Measurements from ENCODE around the gene GMCL2. TPM values are rescaled to one million over a fixed set of nuclear protein-coding genes. Genes with fewer than 3 reads are reported as not detected.

The GMCL2 gene
- total and polyA plus RNA-seq, 7 donors, result 0.01 TPM; not detected in 6

- intact Hi-C loops (cut with DNase I), result loop anchor here (5.0 to 10.0 kb wide), 2 partner anchors 56 to 1346 kb away; partner anchors contain the start of genes NHP2 and RUFY1
- H3K36me3 ChIP-seq, result peaks cover 44 to 76% (median 61%) of the 10 kb centered on the region in 4 donors
- H3K27ac ChIP-seq, result no peak overlapping the region
- H3K9me3 ChIP-seq, result no peaks in the 10 kb centered on the region
- no peaks in the 10 kb centered on the region for H3K27me3 ChIP-seq
- 55 to 70% methylated on average over 5 of the region's 5 CpGs for WGBS, 2 donors
- no peak overlapping the region for H3K4me3 ChIP-seq
- peaks cover 0 to 25% (median 22%) of the 10 kb centered on the region in 4 donors for H3K4me1 ChIP-seq
- TF ChIP-seq EP300 (IDR thresholded peaks at IDR 0.05) (no peak), POLR2A (IDR thresholded peaks at IDR 0.05) (no peak), POLR2AphosphoS5 (IDR thresholded peaks at IDR 0.05) (no peak), CTCF (IDR thresholded peaks at IDR 0.05) (no peak)
- peak; percentile 40 for DNase-seq
Measured at GRCh38 chr5:178208540-178209227, 21.5 kb upstream of the GMCL2 start.

- no peaks in the 10 kb centered on the region for H3K9me3 ChIP-seq
- H3K27me3 ChIP-seq, result no peaks in the 10 kb centered on the region
- DNase-seq, result peak; percentile 46
- WGBS, 2 donors, result 17 to 70% methylated on average over 1 of the region's 1 CpG
- H3K4me1 ChIP-seq, result peaks cover 0 to 28% (median 22%) of the 10 kb centered on the region in 4 donors
- H3K36me3 ChIP-seq, result peaks cover 44 to 68% (median 58%) of the 10 kb centered on the region in 4 donors
- TF ChIP-seq POLR2AphosphoS5 (IDR thresholded peaks at IDR 0.05) (no peak), POLR2A (IDR thresholded peaks at IDR 0.05) (no peak), EP300 (IDR thresholded peaks at IDR 0.05) (no peak), CTCF (IDR thresholded peaks at IDR 0.05) (no peak)
- H3K4me3 ChIP-seq, result no peak overlapping the region
- H3K27ac ChIP-seq, result no peak overlapping the region
- intact Hi-C loops (cut with DNase I), result loop anchor here (5.0 to 10.0 kb wide), 2 partner anchors 56 to 1347 kb away; partner anchors contain the start of genes NHP2 and RUFY1
Measured at GRCh38 chr5:178207917-178208280, 20.7 kb upstream of the GMCL2 start.

GRCh38 chr5:178207183-178207916, 20.2 kb upstream of the GMCL2 start:
- peaks cover 40 to 62% (median 53%) of the 10 kb centered on the region in 4 donors for H3K36me3 ChIP-seq
- peak overlapping the region in 2 of 4 donors; percentile 93 to 97 for H3K27ac ChIP-seq
- no peaks in the 10 kb centered on the region for H3K27me3 ChIP-seq
- DNase-seq, result peak; percentile 62
- intact Hi-C loops (cut with DNase I), result loop anchor here (5.0 to 10.0 kb wide), 2 partner anchors 55 to 1347 kb away; partner anchors contain the start of genes NHP2 and RUFY1
- H3K4me3 ChIP-seq, result no peak overlapping the region
- no peaks in the 10 kb centered on the region for H3K9me3 ChIP-seq
- 30 to 68% methylated on average over 5 of the region's 5 CpGs for WGBS, 2 donors
- TF ChIP-seq CTCF (IDR thresholded peaks at IDR 0.05), result no peak
- no peak for TF ChIP-seq POLR2A (IDR thresholded peaks at IDR 0.05)
- TF ChIP-seq POLR2AphosphoS5 (IDR thresholded peaks at IDR 0.05), result peak in 1 of 4 donors; percentile 19
- H3K4me1 ChIP-seq, result peaks cover 0 to 28% (median 22%) of the 10 kb centered on the region in 4 donors

- Histone ChIP-seq H3K27me3 (no peaks in the 10 kb centered on the region), H3K9me3 (no peaks in the 10 kb centered on the region), H3K4me1 (peaks cover 0 to 28% (median 22%) of the 10 kb centered on the region in 4 donors), H3K27ac (peak overlapping the region; percentile 93 to 97 (median 96)), H3K4me3 (peak overlapping the region; percentile 71 to 99 (median 86)), H3K36me3 (peaks cover 31 to 53% (median 45%) of the 10 kb centered on the region in 4 donors)
- WGBS, 2 donors, result 33 to 39% methylated on average over 12 of the region's 12 CpGs
- TF ChIP-seq POLR2AphosphoS5 (IDR thresholded peaks at IDR 0.05) (no peak), POLR2A (IDR thresholded peaks at IDR 0.05) (no peak), EP300 (IDR thresholded peaks at IDR 0.05) (no peak), CTCF (IDR thresholded peaks at IDR 0.05) (no peak)
- intact Hi-C loops (cut with DNase I), result loop anchor here (5.0 to 10.0 kb wide), 2 partner anchors 54 to 1348 kb away; partner anchors contain the start of genes NHP2 and RUFY1
- DNase-seq, result peak; percentile 65
Measured at GRCh38 chr5:178206166-178207101, 19.3 kb upstream of the GMCL2 start.

All from sigmoid colon (tissue), 7 donors.